NCI-H2196 (cell line): ENCODE measurements around the gene IRF5.
"Not testable (repeated sequence)": the region's sequence is repeated elsewhere in the genome, so short reads cannot be mapped to it uniquely, and the experiment has no call there.

ENCODE experiments used
- DNase-seq: peaks from one replicate; lab custom pipeline; 2025; ENCODE audit not compliant: unreplicated experiment; lab: John Stamatoyannopoulos, UW

IRF5 gene

GRCh38 chr7:128954830-128955802, 17.4 kb downstream of the IRF5 start:
- no peak for DNase-seq

GRCh38 chr7:128955981-128956380, 18.3 kb downstream of the IRF5 start:
- DNase-seq, result no peak

GRCh38 chr7:128959296-128959695, 21.6 kb downstream of the IRF5 start:
- no peak for DNase-seq

GRCh38 chr7:128961030-128961659, 23.4 kb downstream of the IRF5 start:
- DNase-seq, result no peak

- DNase-seq, result no peak
These were observed 25.2 kb downstream of the IRF5 start for GRCh38 chr7:128962899-128963298.

- no peak for DNase-seq
These were observed 25.6 kb downstream of the IRF5 start for GRCh38 chr7:128963327-128963757.

- DNase-seq, result no peak
These were observed 30.9 kb downstream of the IRF5 start for GRCh38 chr7:128968624-128969023.

GRCh38 chr7:128974241-128974934, 36.7 kb downstream of the IRF5 start:
- DNase-seq, result no peak

GRCh38 chr7:128982105-128982504, 44.4 kb downstream of the IRF5 start:
- no peak for DNase-seq

- DNase-seq, result no peak
These were observed 47.9 kb downstream of the IRF5 start for GRCh38 chr7:128985660-128986059.

- DNase-seq, result no peak
These were observed 48.9 kb downstream of the IRF5 start for GRCh38 chr7:128986609-128987008.

GRCh38 chr7:128988372-128988771, 50.6 kb downstream of the IRF5 start:
- DNase-seq, result no peak

- no peak for DNase-seq
These were observed 52.2 kb downstream of the IRF5 start for GRCh38 chr7:128989961-128990360.

- no peak for DNase-seq
These were observed 55.7 kb downstream of the IRF5 start for GRCh38 chr7:128993419-128993818.

- DNase-seq, result not testable (repeated sequence)
These were observed 56.8 kb downstream of the IRF5 start for GRCh38 chr7:128994560-128994959.

- peak; percentile 11 for DNase-seq
These were observed 59.5 kb downstream of the IRF5 start for GRCh38 chr7:128997181-128997580.
